A673 (cell line): Measurements from ENCODE around the gene OXGR1.

Experiments used
- CTCF ChIP-seq: fragments of 300-800, 200-600 bp; sonication (generic); conservative IDR thresholded peaks from 2 replicates; pipeline ENCODE4 v1.5.1; 2017; ENCODE audit warnings: low read depth, mild to moderate bottlenecking, antibody characterized with exemption, low read length, moderate library complexity, mixed read lengths
- EZH2 ChIP-seq: fragments of 200-600 bp; sonication (generic); IDR thresholded peaks from 2 replicates; pipeline ENCODE4 v1.6.1; 2017; ENCODE audit warnings: borderline replicate concordance, low read depth, mild to moderate bottlenecking, mixed read lengths, antibody characterized with exemption, low read length; ENCODE audit not compliant: poor library complexity, severe bottlenecking

- TF ChIP-seq CTCF (no peak), EZH2 (no peak)
These were observed 21.5 kb upstream of the OXGR1 start for GRCh38 chr13:97015661-97016350.
